HS-27A (cell line): ENCODE measurements around the gene PROM1.

Experiments used
- DNase-seq: peaks from one replicate; pipeline ENCODE4 v3.0.0-alpha.2; 2012; ENCODE audit warnings: low read depth, missing footprints

Gene PROM1

DNA sequence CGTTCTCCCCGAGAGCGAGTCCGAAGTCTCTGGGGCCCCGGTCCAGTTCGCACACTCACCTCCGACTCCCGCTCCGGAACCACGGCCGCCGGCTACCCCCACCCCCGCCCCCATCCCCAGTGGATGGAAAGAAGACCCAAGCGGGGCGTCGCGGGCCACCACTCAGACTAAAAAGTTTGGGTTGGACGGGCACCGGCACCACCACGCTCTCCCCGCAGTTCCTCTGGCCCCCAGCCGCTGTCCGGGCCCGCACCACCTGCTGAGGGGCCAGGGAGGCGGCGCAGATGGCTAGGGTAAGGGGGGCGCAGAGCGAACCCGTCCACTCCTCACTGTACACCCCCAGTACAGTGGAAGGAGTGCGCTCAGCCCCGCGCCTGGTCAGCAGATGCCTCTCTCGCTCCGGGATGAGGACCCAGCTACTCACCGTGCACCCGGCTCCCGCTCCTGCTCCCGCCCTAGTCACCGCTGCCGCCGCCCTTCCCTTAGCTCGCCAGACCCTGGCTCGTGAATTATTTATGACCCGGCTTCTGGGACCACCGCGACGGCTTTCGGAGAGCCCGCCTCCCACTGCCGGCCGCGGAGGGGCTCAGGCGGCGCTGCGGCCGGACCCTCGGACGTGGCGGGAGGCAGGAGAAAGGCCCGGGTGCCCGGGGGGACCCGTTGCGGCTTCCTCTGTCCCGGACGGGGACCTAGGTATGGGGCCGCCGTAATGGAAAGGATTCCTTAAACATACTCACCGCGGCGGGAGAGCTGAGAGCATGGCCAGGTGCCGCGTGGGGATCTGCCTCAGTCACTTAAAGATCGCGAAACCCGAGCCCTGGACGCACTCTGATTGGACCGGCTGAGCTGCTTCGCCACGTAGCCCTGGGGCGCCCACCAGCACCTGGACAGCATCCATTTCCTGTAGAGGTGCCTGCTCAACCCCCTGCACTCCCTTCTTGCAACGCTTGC lies at the start of gene PROM1:
PROM1 (minus strand) TSS at position 783 of the 951 bp plus-strand sequence. CDS start 8,117 bp downstream, outside the sequence.
- no peak for DNase-seq

DNA sequence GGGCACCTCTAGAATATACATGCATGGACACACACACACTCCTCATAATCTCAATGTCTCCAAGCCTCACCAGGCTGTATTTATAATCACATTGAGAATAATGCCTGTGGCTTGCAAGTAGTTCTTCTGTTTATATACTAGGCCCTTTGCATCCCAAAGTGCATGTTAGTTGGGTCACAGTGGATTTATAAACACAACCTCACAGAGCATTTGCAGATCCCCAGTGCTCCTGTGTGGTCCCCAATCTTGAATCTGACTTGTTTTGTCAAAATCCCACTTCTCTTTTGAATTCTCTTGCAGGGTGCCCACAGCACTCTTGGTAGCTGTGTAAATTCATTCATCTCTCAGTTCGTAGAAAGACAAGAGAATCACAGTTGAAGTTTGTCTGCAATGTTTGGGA lies 49.6 kb upstream of the PROM1 start:
- no peak for DNase-seq

DNA sequence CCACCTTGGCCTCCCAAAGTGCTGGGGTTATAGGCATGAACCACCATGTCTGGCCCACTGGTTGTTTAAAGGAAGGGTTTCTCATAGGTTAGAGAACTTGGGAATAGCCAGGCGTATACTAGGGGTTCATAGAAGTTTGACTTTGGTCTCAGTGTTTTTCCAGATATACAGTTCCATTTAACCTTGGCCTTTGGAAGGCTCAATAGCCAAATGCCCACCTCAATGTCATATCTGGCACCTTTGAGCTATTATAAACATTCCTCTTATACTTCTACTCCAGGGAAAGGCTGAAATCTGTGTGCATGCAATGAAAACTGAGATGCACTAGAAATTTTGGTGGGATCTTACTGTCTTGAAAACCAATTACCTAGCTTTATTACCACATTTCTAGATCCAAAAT lies 47.5 kb upstream of the PROM1 start:
- DNase-seq, result no peak

GRCh38 chr4:16129336-16129735 lies 45.5 kb upstream of the PROM1 start:
- DNase-seq, result no peak

- no peak for DNase-seq
These were observed 42.9 kb upstream of the PROM1 start for GRCh38 chr4:16126714-16127113.

DNA sequence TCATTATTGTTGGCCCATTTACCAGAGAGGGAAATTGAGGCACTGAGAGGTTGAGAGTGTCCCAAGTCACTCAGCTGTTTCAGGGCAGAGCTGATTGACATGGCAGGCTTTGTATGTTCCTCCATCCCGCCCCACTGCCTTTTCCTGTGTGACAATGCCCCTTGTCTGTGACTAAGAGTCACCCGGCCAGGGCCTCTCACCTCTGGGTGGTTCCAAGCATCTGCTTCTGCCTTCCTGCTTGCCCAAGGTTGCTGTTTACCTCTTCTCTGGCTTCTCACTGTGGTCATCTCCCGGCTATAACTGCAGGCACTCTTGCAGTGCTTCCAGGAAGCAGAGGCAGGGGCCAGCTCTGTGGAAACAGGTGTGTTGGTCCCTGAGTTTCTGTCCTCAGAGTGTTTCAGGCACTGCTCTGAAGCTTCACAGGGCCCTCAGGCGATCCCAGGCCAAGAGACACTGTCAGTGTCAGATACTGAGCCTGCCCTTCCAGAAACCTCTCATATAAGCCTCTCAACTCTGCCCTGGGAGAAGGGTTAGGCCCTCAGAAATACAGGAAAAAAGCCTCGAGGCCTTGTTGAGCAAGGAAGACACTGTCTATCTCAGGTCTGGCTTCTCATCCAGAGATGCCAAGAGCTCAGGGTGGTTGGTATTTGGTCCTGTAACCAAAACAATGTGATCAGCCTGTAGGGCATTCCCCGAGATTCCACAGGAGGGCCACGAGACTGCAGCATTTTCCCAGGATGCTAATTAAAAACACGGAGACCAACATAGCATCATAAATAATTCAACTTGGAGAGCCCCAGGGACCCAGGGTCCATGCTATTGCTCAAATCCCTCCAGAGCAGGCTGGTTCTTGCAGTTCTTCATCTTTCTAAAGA lies 42.0 kb upstream of the PROM1 start:
- no peak for DNase-seq

DNA sequence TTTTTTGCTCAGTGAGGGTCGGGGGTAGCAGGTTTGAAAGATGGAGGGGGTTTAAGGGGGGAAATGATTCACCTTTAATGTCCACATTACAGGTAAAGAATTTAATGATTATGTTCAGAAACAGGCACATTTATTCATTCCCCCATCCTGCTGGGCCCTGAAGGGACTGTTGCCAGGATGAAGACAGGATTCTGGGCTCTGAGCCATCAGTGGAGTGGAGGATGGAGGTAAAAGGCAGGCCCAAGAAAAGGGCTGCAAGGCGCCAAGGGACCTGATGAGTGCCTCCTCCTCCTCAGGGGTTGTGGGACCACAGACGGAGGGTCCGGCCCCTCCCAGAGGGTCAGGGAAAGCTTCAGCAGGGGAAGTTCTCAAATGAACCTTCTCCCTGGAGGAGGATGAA lies 40.4 kb upstream of the PROM1 start:
- no peak for DNase-seq

DNA sequence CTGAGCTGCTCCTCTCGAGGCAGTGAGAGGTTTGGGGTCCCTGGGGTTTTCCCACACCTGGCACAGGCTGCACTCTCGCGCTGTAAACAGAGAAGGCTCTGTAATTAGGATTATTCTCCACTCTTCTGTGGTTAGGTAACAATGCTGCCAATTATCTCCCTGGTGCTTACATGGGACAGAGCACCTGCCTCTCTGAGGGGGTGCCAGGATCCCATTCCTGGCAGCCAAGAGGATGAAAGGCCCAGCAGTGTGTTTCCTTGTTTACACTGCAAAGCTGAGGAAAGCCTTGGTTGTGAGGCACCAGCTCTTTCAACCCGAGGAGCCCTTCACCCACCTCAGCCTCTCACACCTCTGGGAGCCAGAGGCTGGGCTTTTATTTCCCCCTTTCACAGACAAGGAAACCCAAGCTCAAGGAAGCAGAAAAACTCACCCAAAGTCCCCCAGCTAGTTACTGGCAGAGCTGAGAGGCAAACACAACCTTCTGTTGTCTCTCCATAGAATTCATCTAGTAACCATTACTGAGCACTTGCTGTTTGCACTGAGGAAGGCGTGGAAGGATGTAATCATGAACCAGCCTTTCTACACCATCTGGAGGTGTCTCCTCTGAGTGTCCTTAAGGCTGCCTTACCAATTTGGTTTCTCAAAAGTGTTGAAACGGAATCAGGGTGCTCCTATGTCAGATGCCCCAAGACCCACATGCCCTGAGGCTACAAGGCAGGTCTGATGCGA lies 39.7 kb upstream of the PROM1 start:
- no peak for DNase-seq

DNA sequence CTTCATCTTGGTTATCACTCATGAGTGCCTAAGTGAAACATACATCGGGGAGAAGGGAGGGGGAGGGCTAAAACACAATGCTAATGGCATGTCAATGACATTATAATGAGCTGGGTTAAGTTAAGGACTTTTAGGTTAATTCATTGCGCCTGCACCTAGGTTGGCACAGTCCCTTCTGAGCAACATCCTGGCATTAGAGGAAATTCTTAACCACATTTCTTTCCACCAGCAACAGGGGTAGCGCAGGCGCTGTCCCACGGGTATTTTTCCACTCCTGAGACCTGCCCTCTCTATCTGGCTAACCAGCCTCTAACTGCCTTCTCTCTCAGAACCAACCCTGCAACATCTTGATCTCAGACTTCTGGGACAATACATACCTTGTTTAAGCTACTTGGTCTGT lies 39.0 kb upstream of the PROM1 start:
- no peak for DNase-seq

DNA sequence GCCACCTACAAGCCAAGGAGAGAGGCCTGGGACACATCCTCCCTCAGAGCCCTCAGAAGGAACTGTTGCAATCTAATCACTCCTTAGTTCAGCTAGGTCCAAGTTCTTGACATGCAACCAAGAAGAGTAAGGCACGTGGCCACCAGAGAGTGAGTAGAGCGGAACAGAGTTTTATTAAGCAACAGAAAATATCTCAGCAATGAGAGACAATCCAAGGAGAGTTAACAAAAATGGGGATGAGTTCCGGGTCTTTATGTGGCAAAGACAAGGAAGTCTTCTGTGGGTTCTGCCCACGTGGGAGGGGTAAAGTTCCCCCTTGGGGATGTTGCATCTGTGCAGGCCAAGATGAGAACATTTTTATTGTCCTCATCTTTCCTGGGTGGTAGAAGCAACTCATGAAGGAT lies 38.5 kb upstream of the PROM1 start:
- no peak for DNase-seq

DNA sequence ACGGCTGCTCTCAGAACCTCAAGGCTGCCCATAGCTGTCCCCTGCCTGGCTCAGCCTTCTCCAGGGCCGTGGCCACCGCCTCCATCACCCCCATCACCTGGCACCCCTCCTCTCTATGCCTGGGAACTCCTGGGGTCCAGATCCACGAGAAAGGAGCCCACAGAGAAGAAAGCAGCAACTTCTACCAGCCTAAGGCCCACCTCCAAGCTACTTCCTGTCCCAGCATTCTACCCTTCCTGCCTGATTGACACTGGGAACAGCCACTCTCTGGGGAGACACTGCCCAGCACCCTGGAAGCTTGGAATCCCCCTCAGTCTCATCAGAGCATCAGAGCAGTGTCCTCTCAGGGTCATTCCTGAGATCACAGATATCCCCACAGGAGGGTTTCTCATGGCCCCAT lies 36.9 kb upstream of the PROM1 start:
- DNase-seq, result no peak

DNA sequence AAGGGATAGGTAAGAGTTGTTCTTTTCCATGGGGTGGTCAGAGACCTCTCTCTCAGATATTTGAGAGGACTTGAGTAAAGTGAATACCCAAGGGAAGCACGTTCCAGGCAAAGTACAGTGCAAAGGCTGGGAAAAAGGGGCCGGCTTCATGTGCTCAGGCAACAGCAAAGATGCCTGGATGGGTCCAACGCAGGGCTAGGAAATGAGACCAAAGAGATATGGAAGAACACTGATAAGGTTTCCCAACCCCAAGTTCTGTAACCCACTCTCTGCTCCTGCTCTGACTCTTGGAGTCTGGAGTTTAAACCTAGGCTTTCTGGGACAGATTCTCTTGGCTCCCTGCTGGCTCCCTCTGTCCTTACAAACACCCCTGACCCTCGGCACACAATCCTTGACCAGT lies 36.2 kb upstream of the PROM1 start:
- no peak for DNase-seq

DNA sequence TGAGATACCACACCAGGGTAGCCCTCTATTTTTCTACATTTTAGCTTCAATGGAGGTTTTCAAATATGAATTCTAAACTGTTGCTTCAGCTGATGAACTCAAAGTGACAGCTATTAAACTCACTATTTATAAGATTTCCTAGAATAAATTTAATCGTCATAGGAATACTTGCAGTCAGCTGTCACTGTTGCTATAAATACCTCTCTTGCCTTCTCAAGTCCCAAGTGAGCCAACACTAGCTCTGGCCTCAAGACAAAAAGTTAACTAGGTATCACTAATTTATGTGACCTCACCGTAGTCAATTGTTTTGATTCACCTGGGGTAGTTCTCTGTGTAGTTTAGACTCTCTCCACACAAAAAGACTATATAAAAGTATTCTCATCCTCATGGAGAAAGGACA lies 34.3 kb upstream of the PROM1 start:
- DNase-seq, result no peak

DNA sequence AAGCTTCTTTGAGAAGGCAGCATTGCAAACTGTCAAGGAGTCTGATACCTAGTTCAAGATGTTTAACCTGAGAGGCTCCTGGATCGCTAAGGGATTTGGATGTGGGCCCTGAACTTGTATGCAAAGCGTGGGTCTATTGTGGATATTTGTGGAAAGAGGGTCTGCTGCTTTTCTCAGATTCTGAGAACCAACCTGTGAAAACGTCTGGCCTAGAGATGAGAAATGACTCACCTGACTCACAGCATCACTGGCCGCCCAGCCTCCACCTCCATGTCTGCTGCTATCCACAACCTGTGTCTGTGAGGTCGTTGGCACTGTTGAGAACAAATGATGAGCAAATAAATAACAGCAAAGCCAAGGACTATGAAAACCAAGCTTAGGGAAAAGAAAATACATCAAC lies 33.3 kb upstream of the PROM1 start:
- DNase-seq, result no peak

DNA sequence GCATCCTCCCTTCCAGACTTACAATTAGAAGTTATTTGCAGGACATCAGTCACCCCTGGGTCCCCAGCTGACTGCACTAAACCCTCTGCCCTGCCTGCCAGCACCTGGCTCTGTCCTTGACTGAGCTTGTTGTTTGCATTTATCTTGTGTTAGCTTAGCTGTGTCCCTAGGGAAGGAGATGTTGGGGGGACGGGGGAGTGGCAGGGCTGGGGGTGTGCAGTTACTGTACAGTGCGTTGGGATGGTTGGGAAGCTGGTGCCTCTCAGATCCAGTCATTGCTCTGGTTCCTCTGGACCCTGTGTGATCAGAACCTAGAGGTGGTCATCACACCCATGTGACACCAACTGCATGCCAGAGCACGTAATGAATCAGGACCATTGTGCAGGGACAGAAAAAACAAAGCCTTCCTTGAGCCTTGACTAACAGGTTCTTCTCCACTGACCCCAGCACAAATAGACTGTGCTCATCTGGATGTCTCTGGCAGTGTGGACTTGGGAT lies 32.7 kb upstream of the PROM1 start:
- DNase-seq, result no peak

DNA sequence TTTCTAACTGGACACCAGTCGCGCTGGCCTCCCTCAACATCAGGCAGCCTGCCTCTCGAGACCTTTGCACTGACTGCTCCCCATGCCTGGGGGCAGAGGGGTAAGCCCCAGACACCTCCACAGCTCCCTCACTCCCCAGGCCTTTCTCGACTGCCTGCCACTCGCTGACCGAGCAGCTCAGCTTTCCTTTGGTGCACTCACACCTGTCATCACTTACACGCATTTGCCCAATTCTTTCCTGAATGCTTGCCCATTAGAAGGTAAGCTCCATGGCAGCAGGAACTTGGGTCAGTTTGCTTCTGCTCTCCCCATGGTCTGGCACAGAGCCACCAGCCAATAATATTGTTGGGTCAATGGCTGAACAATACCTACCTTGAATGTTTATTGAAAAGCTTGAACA lies 32.2 kb upstream of the PROM1 start:
- DNase-seq, result no peak

GRCh38 chr4:16114546-16114945 lies 30.7 kb upstream of the PROM1 start:
- no peak for DNase-seq

DNA sequence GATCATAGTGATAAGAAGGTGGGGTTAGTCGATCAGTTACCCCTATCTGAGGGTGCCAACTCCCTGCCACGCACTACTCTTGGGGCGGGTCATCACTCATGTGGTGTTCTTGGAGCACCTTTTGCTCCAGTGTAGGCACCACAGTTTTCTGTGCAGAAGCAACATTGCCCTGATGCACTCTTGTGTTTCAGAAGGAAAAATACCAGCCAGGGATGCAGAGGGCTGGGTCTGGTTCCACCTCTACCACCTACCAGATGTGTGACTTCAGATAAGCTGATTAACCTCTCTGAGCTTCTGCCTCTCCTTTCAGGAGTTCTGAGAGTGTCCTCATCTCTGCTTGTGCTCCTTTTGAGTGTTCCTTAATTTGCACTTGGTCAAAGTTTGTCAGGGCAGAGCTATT lies 29.9 kb upstream of the PROM1 start:
- no peak for DNase-seq

DNA sequence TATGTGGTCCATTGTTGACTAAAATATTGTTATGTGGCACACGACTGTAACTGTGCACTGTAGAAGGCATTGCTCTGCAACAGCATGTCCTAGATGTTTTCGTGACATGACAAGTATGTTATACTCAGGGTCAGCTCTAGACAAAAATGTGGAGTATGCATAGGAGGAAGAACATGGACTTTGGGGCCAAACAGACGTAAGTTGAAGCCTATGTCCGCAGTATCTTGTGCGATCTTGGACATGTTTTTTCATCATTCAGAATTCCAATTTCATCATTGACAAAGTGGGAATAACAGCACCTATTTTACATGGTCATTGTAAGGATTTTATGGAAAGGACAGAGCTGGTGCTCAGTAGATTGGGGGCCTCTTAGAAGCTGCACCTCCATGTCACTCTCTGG lies 27.7 kb upstream of the PROM1 start:
- DNase-seq, result no peak

DNA sequence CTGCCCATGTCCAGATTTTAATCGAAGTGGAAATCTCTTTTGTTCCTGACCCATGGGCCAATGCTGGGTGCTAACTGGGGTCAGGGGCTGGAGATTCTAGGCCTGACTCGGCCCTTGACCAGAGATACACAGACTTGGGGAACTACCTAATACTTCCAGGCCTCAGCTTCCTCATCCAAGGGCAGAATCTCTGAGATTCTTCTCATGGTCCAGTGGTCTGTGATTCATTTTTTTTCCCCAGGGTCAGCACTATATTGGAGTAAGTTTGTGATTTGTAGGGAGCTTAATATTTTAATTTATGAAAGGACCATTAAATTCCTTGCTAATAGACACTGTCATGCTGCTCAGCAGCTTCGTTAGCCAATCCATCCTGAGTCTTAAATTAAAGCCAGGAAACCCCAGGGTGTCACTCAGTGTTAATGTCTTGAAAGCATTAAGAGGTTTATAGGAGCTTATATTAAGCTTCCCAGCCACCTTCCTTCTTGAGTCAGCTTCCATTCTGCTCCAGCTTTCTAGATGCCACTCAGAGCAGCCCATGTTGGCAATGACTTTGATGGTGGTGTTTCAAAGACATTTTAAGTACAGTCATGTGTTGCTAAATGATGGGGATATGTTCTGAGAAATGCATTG lies 27.0 kb upstream of the PROM1 start:
- no peak for DNase-seq

- no peak for DNase-seq
These were observed 26.4 kb upstream of the PROM1 start for GRCh38 chr4:16110199-16110598.

DNA sequence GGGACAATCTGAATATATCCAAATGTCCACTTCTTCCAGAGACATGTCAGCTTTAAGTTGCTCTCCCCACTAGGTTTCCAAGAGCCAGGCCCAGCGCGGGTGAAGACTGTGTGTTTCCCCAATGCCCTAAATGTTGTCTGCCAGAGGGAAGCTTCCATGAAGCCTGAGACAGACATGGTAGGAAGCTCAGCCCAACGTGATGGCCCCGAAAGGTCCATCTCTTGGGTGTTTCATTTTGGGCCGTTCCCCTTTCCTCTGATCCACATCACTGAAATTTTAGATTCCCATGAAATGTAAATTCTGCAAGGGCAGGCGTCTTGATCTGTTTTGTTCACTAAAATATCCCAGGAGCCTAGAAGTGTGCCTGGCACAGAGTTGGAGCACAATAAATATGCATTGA lies 25.4 kb upstream of the PROM1 start:
- no peak for DNase-seq
